GM18498 (cell line): ENCODE data around the gene DHH.
A peak's percentile ranks its signal among the peaks of the same experiment; 100 is the strongest.

Source experiments
- ATAC-seq: cut with Tn5 transposase; IDR thresholded peaks from one replicate; pipeline ENCODE4 v1.9.1; 2021; ENCODE audit warnings: mild to moderate bottlenecking, moderate library complexity; ENCODE audit not compliant: unreplicated experiment

The DHH gene

DNA sequence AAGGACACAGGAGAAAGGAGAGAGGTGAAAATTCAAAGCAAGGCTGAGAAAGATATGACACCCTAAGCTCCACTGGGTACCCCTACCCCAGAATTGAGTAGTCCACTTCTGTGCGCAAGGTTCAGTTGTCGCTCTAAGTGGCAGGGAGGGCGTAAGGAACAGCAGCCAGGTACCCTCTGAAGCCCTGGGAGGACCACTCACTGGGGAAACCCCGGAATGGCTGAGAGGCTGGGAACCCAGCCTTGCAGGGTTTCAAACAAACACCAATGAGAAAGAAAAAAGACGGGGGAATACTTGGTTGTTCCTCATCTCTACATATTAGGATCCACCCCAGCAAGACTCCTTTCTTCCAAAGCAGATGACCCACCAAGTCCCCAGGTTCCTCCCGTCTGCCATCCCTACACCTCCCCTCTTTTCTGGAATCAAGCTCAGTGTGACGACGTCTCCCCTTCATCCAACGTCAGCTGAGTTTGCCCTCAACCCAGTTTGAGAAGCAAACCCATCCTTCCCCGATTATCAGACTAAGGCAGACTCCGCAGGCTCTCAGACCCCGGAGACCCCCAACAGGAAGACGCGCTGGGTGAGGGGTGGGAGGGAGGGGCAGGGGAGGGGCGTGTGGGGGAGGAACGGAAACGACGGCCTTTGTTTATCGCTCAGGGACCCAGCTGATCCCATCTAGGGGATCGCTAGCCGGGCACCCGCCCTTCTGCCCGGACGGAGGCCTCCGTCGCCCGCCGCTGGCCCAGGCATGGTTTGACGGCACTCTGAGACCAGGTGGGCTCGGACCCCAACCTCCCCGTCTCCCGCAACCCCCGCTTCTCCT is 15.3 kb upstream of the DHH start:
- no peak for ATAC-seq

DNA sequence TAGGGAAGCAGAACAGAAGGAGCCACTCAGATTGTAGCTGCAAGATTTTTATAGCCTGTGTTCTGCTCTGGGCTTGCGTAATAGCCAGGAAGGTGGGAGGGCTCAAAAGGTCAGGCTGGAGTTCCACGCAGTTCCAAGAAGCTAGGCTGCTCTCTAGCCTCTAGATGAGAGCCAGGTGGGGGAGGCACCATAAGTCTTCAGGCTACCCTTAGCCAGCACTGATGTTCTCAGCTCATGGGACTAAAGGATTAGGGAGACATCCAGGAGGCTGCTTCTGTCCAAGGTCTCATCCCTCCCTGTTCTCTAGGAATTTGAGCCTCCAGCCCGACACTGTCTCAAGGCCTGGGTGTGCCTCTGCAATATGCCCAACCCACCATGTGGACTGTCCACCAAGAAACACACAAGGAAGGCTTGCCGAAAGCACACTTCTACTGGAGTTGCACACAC is 14.4 kb upstream of the DHH start:
- no peak for ATAC-seq

DNA sequence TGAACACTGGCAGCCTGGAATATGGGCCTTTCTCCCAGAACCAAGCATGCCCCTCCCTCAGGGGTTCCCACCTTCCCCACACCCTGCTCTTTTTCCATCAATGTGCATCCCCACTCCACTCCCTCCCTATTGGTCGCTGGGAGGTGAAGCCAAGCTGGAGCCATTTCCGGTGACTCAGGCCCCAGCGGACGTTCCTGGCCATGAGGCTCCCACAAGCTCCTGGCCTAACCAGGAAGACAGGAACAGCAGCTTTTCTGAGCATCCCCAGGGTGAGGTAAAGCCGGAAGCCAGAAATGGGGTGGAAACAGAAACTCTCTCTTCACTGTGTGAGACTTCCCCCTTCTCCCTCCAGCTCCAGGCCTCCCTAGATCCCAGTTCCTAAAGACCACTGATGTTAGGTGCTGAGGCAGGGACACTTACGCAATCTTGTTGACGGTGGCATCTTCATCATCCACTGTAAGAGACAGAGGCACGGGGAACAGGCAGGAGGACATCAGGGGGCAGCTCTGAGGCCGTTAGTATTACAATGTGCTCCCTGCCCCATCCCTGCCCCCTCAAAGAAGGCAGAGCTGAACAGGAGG is 11.0 kb upstream of the DHH start:
- no peak for ATAC-seq

DNA sequence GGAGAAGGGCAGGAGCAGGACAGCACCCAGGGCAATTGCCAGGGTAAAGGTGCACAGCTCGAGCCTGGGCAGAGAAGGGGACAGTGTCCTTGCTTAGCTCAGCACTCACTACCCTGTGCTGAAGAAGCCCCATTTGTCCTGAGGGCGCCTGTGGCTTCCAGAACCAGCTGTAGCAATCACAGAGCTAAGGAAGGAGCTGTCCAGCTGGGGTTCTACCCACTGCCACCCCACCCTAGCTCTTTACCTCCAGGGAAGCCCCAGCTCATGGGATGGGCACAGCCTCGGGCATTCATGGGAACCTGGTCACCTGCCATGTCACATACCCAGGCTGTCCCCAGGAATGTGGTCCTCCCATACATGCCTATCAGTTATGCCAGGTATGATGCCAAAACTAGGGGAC is 10.2 kb upstream of the DHH start:
- no peak for ATAC-seq

DNA sequence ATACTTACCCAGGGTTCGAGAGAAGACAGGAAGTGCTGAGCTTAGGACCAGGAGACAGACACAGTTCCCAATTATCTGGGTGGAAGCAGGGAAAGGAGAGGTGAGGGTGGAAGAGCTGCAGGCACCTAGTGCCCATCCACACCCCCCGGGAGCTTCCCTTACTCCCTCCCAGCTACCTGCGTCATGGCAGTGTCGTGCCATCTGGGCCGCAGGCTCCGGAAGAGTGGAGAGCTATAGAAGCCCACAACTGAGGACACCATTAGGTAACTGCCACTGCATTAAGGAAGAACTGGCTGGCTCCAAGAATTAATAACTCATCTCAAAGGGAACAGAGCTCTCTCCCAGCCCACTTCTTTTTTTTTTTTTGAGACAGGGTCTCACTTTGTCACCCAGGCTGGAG is 5.8 kb upstream of the DHH start:
- ATAC-seq: no peak

DNA sequence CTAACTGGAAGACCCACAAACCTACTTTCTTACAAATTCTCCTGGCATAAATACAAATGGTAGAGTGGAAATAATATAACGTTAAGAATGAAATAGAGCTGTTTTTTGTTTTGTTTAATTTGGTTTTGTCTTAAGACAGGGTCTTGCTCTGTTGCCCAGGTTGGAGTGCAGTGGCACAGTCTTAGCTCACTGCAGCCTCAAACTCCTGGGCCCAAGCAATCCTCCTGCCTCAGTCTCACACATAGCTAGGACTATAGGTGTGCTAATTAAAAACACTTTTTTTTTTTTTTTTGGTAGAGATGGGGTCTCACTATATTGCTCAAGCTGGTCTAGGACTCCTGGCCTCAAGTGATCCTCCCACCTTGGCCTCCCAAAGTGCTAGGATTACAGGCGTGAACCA is 4.1 kb upstream of the DHH start:
- ATAC-seq: no peak

DNA sequence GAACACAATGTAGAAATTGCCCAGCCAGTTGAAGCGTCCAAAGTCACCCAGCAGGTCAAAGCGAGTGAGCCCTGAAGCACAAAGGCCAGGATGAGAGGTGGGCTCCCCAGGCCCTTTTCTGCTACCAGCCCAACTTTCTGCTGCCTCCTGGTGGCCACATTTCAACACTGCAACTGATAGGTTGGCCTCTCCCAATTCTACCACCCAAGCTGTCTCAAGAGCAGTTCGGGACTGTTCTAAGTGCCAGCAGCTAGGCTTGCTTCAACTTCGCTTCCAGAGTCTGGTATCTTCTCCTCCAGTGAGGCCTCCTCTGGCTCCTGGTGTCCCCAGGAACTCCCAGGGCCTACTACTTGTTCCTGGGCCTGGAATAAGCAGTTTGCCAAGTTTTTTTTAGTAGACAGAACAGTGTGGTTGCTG is 3.4 kb upstream of the DHH start:
- no peak for ATAC-seq

DNA sequence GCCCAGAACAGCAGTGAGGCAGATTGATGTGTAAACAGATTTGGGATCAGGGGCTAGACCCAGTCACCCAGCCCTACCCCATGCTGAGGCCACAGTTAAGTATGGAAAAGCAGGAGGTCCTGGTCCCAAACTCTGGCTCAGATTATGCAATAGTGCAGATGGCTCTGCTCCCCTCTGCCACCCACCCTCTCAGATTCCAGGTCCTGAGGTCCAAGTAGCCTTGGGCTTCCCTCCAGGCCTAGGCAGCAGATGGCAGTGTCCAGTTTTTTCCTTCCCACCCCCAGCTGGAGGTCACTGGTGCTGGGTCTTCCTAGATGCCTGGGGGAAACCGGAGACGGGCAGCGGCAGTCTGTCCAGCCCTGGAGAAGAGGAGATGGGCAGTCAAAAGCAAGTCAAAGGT is 2.8 kb upstream of the DHH start:
- no peak for ATAC-seq

DNA sequence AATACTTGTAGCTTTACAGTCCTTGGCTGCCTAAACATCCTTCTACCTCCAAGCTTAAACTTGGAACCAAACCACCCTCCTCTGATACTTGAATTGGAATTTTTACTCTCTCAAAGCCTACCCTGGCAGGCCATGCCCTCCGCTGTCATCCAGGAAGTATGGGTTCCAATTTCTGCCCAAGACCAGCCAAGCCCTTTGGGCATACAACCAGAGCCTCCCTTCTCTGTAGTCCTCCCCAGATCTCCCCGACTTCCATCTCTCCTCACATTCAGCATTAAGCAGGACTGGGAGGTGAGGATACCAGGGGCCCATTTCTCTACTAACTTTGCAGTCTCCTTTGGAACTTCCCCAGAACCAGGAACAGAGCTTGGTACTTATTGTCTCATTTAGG is 369 bp upstream of the DHH start:
- no peak for ATAC-seq

DNA sequence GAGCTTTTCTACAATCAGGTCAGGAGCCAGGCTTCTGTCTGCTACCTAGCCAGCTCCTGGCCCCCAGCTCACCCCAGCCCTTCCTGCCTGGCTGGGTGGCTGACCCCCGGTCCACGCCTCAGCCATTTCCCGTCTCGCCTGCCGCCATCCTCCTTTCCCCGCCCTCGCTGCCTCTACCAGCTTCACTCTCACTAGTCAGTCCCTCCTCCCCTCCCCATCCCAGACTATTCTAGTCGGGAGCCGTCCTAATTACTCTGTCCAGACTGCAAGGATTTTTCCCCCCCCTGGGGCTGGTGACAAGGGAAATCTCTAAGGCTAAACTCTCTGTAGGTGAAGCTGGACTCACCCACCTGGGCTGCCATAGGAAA is 825 bp downstream of the DHH start:
- ATAC-seq: no peak

DNA sequence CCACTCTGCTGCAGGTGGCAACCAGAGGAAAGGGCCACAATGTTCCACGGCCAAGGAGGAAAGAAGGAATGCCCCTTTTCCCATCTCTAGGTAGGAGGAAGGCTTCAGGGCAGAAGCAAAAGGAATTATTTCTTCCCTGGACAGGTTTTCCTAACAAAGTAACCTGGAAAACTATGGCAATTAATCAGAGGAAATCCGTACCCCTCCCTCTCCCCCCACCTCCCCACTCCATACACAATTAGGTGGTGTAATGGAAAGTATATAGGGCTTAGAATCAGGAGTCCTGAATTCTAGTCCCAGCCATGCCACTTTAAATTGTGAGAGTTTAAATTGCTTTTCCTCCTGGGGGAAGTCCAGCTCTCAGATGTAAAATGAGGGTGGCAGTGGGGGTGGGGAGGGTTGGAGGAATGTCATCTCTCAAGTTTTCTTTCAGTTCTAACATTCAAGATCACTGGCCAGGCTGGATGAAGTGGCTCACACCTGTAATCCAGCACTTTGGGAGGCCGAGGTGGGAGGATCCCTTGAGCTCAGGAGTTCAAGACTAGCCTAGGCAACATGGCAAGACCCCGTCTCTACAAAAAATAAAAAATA is 1.7 kb downstream of the DHH start:
- no peak for ATAC-seq

DNA sequence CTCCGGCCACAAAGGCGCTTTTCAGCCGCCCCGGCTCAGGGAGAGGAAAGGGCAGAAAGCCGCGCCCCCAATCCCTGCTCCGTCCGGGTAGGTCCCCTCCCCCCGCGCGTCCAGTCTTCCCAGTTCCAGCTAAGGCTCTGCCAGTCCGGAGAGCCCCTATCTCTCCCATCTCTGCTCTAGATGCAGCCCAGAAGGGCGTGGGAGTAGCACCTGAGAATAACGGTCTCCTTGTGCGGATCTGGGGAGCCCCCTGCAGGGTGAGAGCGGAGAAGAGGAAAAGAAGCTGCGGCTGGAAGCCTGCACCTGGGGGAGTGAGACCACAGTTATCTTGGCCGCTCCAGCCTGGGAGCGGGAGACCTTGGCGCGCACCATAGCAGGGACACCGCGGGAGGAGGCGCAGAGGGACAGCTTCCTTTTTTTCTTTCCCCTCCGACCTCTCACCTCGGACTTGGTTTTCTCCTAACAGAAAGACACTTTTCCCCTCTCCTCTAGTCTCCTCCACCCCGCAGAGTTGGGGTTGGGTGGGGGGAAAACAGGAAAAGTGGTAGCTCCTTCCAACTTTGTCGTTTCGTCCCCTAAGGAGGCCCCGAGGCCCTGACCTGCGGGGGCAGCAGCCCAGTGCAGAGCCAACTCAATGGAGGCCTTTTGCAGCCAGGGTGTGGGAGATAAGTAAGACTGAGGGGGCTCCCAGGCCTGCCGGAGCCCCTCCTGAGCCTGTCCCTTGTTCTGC is 2.4 kb downstream of the DHH start:
- ATAC-seq: no peak

DNA sequence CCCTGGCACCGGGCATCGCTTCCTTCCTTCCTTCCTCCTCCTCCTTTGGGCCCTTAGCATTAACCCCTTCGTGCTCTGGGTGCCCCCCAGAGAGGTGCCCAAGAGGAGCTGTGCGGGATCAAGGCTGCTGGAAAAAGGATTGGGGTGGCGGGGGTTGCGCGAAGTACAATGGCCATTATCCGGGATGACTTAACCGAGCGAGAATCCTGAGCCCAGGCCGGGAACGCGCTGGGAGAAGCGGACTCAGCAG is 2.8 kb downstream of the DHH start:
- no peak for ATAC-seq

DNA sequence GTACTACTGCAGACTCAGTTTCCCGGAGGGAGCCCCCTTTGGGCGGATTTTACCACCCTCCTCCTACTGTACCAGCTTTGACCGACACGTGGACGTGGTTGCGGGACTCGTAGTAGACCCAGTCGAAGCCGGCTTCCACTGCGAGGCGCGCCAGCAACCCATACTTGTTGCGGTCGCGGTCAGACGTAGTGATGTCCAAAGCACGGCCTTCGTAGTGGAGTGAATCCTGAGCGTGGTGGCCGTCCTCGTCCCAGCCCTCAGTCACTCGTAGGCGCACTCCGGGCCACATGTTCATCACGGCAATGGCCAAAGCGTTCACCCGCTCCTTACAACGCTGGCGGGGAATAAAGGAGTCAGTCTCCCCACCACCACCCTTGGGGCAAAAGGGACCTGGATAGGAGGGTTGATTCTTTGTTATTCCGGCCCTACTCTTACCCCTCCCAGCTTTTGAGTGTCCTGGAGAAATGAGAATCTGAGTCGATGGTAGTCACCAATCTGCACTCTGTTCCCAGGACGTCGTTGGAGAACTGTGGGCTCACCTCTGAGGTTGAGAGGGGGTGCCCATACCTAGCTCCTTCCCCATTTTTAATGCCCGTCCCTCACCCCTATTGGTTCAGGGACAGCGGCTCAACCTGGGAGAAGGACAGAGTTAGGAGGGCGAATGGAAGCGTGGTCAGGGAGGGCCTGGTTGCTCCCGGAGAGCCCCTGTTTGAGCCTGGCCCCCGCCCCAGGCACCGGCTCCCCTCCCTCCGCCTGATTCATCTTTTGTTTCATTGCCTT is 3.4 kb downstream of the DHH start:
- ATAC-seq: no peak

DNA sequence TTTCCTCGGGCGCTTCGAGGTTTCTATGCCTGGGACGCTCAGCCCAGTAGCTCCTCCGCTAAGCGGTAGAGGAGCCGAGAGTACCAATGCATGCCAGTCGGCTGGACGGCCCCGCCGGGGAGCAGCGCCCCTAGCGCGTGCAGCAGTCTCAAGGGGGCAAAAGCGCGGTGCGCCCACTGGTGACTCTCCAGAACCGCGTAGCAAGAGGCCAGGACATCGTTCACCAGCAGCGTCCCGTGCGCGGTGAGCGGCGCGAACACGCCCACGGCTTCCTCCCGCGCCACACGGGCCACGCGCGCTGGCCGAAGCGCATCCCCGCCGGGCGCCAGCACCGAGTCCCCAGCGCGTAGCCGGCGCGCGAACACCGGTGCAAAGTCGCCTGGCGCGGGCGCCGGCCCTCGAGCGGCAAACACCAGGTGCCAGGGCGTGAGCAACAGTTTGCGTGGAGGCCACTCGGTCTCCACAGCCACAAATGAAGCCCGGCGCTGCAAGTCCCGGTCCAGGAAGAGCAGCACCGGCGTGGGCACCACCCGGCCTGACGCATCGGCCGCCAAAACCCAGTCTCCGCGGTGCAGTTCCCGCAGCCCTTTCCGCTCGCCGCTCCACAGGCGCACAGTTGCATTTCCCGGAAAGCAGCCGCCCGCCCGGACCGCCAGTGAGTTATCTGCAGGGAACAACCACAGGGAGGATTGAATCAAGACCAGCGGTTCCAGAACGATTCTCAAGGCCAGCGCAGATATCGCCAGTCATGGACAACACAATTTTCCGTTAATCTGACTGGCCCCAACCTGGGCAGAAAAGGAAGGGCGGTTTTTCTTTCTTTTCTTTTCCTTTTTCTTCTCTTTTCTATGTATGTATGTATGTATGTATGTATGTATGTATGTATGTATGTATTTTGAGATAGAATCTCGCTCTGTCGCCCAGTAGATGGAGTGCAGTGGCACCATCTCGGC is 4.5 kb downstream of the DHH start:
- no peak for ATAC-seq

DNA sequence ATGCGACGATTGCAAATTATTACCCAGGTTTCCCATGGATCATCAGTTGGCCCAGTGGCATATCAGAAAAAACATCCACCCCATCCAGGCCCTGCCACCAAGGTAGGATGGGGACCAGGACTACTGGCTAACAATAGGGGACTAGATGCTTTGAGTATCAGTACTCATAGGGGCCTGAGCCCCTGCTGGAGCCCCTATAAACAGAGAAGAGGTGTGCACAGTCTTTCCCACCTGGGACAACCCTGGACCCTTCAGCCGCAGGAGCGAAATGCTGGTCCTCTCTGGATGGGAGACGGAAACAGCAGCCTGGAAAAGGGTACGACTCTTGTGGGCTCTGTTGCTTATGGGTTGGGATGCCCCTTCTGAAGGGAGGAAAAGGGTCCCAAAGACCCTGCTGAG is 5.7 kb downstream of the DHH start:
- ATAC-seq: no peak

DNA sequence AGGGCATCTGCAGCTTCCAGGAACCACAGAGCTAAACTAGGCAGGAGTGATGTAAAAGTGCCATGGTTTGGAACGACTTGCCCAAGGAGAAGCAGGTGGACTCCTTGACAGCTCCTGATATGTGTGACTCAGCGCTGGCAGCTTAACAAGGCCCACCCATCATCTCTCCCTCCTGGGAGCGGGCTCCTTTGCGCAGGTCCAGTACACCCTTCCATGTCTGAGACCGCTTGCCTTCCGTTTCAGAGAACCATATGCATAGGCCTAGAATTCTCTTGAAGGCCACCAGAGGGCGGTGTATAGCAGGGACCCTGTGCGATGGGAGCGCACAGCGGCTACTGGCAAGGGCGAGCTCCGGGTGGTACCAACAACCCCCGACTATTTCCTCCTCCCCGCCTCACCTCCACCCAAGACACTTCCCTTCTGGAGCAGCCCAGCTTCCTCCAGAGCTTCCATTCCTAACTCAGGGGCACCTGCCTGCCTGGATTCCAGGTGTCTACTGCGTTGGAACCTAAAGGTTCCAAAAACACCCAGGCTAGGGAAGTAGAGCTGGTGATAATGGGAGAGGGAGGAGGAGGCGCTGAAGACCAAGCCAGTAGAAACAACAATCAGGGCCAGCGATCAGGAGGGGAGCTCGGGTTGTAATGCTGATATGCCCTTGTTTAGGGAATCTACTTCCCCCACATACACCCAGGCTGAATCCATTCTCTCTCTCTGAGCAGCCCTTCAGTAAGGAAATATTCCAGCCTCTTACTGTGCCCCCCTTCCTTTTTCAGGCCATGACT is 6.3 kb downstream of the DHH start:
- peak; percentile 79 for ATAC-seq

DNA sequence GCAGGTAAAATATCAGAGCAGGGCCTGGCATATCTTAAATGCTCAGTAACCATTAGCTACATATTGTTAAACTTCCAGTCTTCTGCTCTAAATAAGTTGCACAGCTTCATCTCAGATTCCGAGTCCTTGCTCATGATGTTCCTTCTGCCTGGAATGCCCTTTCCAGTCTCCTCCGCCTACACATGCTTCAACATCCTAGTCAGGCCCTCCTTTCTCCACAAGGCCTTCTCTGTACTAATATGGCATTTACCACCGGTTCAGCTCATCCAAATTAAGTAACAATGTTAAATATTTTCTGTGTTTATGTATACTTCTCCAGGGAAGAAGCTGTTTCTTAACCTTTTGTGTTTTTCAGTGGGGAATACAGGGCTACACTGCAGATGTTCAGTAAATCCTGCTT is 8.5 kb downstream of the DHH start:
- ATAC-seq: no peak

DNA sequence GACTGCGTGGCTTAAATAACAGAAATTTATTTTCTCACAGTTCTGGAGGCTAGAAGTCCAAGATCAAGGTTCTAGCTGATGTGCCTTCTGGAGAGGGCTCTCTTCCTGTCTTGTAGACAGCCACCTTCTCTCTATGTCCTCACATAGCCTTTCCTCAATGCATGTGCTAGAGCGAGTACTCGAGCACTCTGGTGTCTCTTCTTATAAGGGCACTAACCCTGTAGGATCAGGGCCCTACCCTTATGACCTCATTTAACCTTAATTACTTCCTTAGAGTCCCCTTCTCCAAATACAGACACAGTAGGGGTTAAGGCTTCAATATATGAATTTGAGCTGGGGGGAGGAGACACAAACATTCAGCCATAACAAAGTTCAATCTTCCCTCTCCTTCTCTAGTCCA is 10.2 kb downstream of the DHH start:
- no peak for ATAC-seq
